Effector CD4-positive, alpha-beta T cell (primary cell): ENCODE data around the gene MDN1.
A peak's percentile ranks its signal among the peaks of the same experiment; 100 is the strongest.
"Not testable (repeated sequence)": the region's sequence is repeated elsewhere in the genome, so short reads cannot be mapped to it uniquely, and the experiment has no call there.

Source experiments
- DNase-seq: peaks from one replicate; pipeline ENCODE4 v3.0.0-alpha.2; 2020
- total RNA-seq: gene quantifications from one replicate; lab custom pipeline; 2026; lab: John Stamatoyannopoulos, UW

The MDN1 gene, protein sequence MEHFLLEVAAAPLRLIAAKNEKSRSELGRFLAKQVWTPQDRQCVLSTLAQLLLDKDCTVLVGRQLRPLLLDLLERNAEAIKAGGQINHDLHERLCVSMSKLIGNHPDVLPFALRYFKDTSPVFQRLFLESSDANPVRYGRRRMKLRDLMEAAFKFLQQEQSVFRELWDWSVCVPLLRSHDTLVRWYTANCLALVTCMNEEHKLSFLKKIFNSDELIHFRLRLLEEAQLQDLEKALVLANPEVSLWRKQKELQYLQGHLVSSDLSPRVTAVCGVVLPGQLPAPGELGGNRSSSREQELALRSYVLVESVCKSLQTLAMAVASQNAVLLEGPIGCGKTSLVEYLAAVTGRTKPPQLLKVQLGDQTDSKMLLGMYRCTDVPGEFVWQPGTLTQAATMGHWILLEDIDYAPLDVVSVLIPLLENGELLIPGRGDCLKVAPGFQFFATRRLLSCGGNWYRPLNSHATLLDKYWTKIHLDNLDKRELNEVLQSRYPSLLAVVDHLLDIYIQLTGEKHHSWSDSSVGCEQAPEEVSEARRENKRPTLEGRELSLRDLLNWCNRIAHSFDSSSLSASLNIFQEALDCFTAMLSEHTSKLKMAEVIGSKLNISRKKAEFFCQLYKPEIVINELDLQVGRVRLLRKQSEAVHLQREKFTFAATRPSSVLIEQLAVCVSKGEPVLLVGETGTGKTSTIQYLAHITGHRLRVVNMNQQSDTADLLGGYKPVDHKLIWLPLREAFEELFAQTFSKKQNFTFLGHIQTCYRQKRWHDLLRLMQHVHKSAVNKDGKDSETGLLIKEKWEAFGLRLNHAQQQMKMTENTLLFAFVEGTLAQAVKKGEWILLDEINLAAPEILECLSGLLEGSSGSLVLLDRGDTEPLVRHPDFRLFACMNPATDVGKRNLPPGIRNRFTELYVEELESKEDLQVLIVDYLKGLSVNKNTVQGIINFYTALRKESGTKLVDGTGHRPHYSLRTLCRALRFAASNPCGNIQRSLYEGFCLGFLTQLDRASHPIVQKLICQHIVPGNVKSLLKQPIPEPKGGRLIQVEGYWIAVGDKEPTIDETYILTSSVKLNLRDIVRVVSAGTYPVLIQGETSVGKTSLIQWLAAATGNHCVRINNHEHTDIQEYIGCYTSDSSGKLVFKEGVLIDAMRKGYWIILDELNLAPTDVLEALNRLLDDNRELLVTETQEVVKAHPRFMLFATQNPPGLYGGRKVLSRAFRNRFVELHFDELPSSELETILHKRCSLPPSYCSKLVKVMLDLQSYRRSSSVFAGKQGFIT (N-terminal part only)
- total RNA-seq: 385 reads per million, percentile 97 among the genes with 10 or more reads in this experiment

DNA sequence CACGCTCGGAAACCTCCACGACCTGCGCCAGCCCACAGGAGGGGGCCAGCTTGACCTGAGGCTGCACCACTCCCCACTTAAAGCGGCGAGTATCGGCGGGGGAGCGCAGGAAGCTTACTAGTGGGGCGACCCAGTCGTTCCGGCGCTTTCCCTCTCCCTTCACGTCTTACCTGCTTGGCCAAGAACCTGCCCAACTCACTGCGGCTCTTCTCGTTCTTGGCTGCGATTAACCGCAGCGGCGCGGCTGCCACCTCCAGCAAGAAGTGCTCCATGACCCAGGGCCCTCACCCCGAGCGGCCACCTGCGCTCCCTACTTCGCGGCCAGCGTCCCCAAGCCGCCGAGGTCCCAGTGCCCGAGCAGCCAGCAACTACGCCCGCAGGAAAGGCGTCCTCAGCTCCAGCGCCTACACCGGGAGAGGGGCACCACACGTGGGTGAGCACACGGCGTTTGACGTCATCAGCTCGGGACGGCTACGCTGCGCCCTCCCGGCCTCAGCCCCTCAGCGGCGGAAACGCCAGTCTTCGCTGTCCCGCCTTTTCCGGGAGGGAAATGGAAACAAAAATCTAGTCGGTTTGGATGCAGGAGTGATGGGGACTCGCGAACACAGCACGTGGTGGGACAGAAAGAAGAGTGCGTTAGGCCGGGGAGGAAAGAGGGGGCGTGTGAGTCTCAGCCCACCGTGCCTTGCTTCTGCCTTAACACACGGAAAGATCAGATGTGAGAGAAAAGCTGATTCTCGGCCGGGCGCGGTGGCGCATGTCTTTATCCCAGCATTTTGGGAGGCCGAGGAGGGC is at the start of gene MDN1:
Gene MDN1, minus strand, starts transcription at position 459 of the 795 bp plus-strand sequence. Its CDS starts 187 bp downstream, at position 272.
- peak; percentile 85 for DNase-seq

DNA sequence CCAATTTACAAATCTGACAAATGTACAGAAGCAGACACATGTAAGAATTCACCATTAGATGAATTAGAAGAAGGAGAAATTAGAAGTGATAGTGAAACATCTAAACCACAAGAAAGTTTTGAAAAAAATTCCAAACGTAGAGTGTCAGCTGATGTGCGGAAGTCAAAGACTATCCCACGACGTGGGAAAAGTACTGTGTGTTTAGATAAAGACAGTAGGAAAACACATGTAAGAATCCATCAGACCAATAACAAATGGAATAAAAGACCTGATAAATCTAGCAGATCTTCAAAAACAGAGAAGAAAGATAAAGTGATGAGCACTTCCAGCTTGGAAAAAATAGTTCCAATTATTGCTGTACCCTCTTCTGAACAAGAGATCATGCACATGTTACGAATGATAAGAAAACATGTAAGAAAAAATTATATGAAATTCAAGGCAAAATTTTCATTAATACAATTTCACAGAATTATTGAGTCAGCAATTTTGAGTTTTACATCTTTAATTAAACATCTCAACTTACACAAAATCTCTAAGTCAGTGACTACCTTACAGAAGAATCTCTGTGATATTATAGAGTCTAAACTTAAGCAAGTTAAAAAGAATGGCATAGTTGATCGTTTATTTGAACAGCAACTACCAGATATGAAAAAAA is 46.6 kb upstream of the MDN1 start:
- no peak for DNase-seq

DNA sequence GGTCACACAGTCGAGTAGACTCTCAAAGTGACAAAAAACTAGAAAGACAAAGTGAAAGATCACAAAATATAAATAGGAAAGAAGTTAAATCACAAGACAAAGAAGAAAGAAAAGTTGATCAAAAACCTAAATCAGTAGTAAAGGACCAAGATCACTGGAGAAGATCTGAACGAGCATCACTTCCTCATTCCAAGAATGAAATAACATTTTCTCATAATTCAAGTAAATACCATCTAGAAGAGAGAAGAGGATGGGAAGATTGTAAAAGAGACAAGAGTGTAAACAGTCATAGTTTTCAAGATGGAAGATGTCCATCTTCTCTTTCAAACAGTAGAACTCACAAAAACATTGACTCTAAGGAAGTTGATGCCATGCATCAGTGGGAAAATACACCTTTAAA is 43.1 kb upstream of the MDN1 start:
- DNase-seq: no peak

DNA sequence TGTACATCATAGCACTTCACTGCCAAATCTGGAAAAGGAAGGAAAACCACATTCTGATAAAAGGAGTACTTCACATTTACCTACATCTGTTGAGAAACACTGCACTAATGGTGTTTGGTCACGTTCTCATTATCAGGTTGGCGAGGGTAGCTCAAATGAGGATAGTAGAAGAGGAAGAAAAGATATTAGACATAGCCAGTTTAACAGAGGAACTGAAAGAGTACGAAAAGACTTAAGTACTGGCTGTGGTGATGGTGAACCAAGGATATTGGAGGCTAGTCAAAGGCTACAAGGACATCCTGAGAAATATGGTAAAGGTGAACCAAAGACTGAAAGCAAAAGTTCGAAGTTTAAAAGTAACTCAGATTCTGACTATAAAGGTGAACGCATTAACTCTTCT is 42.7 kb upstream of the MDN1 start:
- DNase-seq: no peak

DNA sequence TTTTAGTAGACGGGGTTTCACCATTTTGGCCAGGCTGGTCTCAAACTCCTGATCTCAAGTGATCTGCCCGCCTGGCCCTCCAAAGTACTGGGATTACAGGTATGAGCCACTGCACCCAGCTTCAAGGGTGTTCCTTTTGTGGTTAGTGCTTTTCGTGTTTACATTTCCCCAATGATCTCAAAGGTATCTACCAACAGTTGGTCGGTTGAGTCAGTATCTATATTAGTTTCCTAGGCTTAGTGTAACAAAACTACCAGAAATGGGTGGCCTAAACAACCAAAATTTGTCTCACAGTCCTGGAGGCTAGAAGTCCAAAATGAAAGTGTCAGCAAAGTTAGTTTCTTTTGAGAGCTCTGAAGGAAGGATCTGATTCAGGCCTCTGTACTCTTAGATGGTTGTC is 40.1 kb upstream of the MDN1 start:
- DNase-seq: no peak

DNA sequence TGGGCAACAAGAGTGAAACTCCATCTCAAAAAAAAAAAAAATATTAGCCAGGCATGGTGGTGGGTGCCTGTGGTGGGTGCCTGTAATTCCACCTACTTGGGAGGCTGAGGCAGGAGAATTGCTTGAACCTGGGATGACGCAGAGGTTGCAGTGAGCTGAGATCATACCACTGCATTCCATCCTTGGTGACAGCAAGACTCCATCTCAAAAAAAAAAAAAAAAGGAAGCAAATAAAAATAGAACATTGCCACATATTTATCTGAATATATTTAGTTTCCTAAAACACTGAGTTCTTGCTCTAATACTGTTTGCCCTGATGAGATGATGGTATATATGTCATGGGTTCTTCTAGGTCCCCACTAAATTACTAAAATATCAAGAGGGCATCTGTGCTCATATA is 38.4 kb upstream of the MDN1 start:
- no peak for DNase-seq

DNA sequence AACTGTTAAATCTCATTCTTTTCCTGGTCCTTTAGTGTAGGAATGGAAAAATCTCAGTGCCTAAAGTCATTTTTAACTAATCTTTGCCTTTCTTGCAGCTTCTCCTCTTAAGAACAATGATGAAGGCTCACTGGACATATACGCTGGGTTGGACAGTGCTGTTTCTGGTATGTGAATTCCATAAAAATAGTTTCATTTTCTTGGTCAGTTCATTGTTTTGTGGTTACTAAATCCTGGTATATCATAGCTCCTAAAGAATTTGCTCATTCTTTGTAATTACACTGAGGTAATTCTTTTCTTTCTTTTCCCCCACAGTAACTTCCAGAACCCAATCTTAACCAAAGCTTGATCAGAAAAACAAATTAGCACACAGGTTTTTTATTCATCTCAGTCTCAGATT is 33.5 kb upstream of the MDN1 start:
- no peak for DNase-seq

DNA sequence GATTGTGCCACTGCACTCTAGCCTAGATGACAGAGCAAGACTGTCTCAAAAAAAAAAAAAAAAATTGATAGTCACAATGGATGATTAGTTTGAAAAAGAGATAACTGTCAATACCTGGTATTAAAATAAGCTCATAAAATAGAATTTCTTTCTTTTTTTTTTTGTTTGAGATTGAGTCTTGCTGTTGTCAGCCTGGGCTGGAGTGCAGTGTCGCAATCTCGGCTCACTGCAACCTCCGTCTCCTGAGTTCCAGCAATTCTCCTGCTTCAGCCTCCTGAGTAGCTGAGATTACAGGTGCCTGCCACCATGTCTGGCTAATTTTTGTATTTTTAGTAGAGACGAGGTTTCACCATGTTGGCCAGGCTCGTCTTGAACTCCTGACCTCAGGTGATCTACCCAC is 27.9 kb upstream of the MDN1 start:
- not testable (repeated sequence) for DNase-seq

DNA sequence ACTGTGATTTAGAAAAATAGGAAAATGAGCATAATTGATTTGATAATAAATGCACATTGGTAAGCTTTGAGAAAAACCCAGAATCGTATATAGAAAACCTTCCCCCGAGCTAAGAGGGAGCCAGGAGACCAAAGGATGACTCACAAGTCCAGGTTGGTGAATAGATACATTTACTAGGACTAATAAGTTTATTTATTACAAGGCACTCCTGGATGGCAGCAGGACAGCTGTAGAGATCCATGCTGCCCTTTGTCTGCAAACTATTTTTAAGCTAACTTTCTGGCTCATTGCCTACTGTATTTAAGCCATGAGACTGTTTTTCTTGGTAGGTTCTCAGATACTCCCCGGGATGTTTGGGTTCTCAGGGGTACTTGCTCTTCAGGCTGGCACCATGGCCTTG is 23.5 kb upstream of the MDN1 start:
- no peak for DNase-seq

DNA sequence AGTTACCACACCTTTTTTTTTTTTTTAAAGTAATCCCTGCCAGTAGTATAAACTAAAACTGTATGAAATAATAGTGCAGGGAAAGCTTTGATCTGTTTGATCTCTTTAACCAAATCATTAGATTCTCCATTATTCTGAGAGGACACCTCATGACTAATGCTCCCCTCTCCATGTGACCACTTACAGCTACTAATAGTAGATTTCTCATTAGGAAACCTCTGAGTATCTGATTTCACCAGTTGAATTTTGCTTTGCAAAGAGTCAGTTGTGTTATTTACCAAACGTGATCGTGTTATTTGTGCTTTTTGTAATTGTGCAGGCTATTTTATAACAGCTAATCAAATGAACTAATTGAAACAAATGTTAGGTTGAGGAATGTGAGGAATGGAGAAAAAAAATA is 22.6 kb upstream of the MDN1 start:
- DNase-seq: no peak

DNA sequence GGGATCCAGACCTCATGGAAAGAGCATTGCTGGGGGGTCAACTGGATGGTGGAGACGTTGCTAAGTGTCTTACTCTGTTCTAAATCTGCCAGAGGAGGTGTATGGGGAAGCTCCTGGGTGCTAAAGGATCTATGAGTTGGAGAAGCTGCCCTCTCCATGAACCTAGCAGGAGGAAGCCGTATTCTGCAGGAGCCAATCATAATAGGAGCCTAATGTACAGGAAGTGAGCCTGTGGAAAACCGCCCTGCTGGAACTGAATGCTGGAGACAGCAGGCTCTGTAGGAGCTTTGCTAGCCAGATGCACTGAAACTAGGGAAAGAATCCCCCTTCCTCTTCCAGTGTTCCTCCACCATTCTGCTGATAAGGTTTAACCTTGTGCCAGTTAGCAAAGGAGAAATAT is 20.9 kb upstream of the MDN1 start:
- no peak for DNase-seq

DNA sequence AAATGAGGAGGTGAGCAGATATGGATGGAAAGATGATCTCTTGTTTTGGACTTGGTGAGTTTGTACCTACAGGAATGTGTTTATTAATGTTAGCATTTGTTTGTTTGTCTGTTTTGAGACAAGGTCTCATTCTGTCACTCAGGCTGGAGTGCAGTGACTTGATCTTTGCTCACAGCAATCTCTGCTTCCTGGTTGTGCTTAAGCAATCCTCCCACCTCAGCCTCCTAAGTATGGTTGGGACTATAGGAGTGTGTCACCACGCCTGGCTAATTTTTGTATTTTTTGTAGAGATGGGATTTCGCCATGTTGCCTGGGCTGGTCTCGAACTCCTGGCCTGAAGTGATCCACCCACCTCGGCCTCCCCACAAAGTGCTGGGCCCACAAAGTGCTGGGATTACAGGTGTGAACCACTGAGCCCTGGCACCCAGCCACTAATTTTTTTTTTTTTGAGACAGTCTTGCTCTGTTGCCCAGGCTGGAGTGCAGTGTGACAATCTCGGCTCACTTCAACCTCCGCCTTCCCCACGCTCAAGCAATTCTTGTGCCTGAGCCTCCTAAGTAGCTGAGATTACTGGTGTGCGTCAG is 17.1 kb upstream of the MDN1 start:
- DNase-seq: no peak

DNA sequence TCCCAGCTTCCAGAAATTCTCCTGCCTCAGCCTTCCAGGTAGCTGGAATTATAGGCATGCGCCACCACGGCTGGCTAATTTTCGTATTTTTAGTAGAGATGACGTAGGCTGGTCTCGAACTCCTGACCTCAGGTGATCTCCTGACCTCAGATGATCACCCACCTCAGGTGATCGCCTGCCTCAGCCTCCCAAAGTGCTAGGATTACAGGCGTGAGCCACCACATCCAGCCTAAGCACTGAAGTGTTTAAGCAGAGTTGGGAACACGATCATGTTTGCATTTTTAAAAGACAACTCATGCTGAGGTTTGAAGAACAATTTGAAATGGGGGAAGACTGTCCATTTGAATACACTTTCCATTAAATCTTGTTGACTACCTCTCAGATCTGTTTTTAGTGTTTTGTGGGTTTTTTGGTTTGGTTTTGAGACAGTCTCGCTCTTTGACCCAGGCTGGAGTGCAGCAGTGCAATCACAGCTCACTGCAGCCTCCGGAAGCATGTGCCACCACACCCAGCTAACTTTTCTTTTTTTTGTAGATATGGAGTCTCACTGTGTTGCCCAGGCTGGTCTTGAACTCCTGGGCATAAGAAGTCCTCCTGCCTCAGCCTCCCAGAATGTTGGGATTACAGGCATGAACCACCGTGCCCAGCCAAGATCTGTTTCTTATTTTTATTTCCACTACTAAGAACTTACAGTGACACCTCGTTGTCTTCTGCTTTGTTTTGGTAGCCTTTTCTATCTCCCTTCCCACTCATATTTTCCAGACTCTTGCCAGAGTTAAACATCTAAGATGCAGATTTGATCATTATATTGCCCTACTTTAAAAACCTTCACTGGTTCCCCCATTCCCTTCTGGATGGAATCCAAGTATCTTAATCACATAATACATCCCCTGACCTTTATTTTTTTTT is 15.5 kb upstream of the MDN1 start:
- DNase-seq: no peak

DNA sequence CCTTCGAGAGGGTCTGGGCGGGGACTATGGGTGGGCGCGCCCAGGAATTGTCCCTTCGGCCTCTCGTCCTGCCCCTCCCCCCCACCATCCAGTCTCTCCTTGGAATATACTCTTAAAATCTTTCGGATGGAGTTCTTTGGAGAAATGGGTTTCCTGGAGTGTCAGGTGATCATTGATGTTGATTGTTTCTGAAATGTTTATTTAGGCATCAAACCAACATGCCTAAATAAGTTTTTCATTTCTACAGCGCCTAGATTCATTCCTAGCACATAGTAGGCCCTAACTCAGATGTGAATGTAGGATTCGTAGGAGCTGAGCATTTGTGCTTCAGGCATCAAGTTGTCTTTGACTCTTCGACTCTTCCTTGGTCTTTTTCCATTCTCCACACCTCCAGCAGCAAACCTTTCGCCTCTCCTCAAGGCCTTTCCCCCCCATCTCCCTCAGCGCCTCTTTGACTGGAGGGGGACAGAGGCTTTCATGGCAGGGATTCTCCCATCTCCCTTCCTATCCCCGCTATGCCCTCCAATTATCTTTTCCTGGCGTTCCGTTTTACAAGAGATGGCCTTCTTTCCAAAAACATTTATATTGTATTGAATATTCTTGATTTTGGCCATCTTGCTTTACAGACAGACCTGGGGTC is 10.7 kb upstream of the MDN1 start:
- no peak for DNase-seq

DNA sequence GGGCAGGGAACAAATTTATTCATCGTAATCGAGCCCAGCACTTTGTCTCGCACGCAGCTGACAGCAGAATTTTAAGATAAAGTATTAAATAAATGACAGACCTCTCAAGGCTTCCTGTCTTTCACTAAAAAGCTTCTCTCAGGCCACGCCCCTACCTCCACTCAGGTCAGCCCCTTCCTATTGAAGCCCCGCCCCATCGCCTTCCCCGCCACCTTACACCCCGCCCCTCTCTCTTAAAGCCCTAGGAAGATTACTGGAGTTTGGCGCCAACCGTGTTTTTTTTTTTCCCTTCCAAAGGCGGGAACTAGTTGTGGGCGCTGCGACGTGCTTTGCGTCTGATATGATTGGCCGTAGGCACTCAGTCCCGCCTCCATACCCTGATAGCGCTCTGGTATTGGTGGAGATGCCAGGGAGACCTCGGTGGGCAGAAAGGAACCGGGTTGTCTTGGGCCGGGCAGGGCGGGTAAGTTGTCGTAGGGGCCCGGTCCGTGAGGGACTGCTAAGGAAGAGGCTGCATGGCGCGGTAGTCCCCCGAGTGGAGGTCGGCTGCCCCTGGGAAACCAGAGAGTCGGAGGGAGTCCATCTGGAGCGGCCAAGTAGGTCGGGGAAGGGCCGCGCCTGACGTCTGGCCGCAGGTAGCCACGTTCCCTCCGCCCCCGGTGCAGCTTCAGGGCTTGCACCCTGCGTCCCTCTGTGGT is 10.0 kb upstream of the MDN1 start, which contains the start of gene CASP8AP2:
Gene CASP8AP2, plus strand, starts transcription at position 409 of the 698 bp plus-strand sequence.
- peak; percentile 88 for DNase-seq

DNA sequence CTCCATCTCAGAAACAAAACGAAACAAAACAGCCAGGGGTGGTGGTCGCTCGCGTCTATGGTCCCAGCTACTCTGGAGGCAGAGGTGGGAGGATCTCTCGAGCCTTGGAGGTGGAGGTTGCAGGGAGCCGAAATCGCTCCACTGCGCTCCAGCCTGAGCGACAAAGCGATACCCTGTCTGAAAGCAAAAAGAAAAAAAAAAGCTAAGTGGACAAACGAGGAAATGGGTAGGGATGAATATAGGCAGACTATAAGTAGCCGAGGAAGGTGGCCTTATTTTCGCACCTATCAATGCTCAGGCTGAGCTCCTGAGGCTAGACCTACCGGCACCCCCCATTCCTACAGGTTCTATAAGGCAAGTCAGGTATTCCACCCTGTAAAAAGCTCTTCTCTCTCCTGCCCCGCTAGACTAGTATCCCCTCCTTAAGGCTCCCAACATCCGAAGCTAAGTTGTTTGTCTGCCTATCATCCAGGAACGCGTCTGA is 9.4 kb upstream of the MDN1 start:
- peak; percentile 20 for DNase-seq

DNA sequence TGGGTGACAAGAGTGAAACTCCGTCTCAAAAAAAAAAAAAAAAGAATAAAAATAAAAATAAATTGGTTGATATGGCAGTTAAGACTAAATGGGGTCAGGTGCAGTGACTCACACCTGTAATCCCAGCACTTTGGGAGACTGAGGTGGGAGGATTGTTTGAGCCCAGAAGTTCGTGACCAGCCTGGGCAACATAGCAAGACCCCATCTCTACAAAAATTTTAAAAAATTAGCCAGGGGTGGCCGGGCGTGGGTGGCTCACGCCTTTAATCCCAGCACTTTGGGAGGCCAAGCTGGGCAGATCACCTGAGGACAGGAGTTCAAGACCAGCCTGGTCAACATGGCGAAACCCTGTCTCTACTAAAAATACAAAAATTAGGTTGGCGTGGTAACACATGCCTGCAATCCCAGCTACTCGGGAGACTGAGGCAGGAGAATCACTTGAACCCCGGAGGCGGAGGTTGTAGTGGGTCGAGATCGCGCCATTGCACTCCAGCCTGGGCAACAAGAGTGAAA is 8.9 kb upstream of the MDN1 start:
- not testable (repeated sequence) for DNase-seq

DNA sequence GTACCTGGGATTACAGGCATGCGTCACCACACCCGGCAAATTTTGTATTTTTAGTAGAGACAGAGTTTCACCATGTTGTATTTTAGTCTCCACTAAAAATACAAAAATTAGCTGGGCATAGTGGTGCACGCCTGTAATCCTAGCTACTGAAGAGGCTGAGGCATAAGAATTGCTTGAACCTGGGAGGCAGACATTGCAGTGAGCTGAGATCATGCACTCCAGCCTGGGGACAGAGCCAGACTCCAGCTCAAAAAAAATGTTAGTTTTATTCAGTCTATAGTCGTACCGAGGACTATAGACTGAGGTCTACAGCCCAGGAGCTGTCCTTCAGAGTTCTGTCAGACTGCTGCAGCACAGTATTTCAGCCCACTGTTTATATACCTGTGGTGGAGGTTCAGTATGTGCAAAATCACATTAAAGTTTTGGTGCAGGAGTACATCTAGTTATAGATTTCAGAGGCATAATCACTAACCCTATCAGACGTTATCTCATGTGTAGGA is 6.5 kb upstream of the MDN1 start:
- DNase-seq: no peak
